Measurements from ENCODE around the gene ZNF512B. TPM values are rescaled to one million over a fixed set of nuclear protein-coding genes. Genes with fewer than 3 reads are reported as not detected.

Gene ZNF512B
- total and polyA plus RNA-seq, 3 donors from 2014 or later = 16.7 to 27.6 (median 24.5) TPM

- TF ChIP-seq CTCF (IDR thresholded peaks at IDR 0.05) = no peak
- TF ChIP-seq POLR2A (IDR thresholded peaks at IDR 0.05) = no peak
- no peak for DNase-seq
- WGBS, 2 donors = 94 to 95% methylated on average over 8 of the region's 8 CpGs
- Histone ChIP-seq H3K4me1 (no peaks in the 10 kb centered on the region), H3K4me3 (no peak overlapping the region), H3K9me3 (no peaks in the 10 kb centered on the region), H3K36me3 (ENCODE audit: low read depth, missing control alignments) (no peaks in the 10 kb centered on the region), H3K27me3 (no peaks in the 10 kb centered on the region), H3K27ac (no peak overlapping the region)
- intact Hi-C loops (cut with DNase I; ENCODE audit: low total_unique reads) = no loop called here
Observed at GRCh38 chr20:64010711-64011237, 41.0 kb upstream of the ZNF512B start.

GRCh38 chr20:64009811-64010387, 40.2 kb upstream of the ZNF512B start:
- TF ChIP-seq CTCF (IDR thresholded peaks at IDR 0.05) = no peak
- TF ChIP-seq POLR2A (IDR thresholded peaks at IDR 0.05) = no peak
- intact Hi-C loops (cut with DNase I; ENCODE audit: low total_unique reads) = no loop called here
- 93 to 94% methylated on average over 13 of the region's 13 CpGs for WGBS, 2 donors
- Histone ChIP-seq H3K9me3 (no peaks in the 10 kb centered on the region), H3K27me3 (no peaks in the 10 kb centered on the region), H3K36me3 (ENCODE audit: low read depth, missing control alignments) (no peaks in the 10 kb centered on the region), H3K4me3 (no peak overlapping the region), H3K4me1 (no peaks in the 10 kb centered on the region), H3K27ac (no peak overlapping the region)
- DNase-seq = no peak

GRCh38 chr20:64006902-64007301, 37.2 kb upstream of the ZNF512B start:
- no peak for TF ChIP-seq POLR2A (IDR thresholded peaks at IDR 0.05)
- no peak for TF ChIP-seq CTCF (IDR thresholded peaks at IDR 0.05)
- no peaks in the 10 kb centered on the region for H3K36me3 ChIP-seq (ENCODE audit: low read depth, missing control alignments)
- intact Hi-C loops (cut with DNase I; ENCODE audit: low total_unique reads) = no loop called here
- no peak overlapping the region for H3K27ac ChIP-seq
- H3K9me3 ChIP-seq = no peaks in the 10 kb centered on the region
- no peaks in the 10 kb centered on the region for H3K27me3 ChIP-seq
- no peaks in the 10 kb centered on the region for H3K4me1 ChIP-seq
- DNase-seq = no peak
- H3K4me3 ChIP-seq = no peak overlapping the region
- 93 to 94% methylated on average over 2 to 3 of the region's 3 CpGs for WGBS, 2 donors

GRCh38 chr20:64006490-64006889, 36.8 kb upstream of the ZNF512B start:
- Histone ChIP-seq H3K27ac (no peak overlapping the region), H3K4me1 (no peaks in the 10 kb centered on the region), H3K9me3 (no peaks in the 10 kb centered on the region), H3K27me3 (no peaks in the 10 kb centered on the region), H3K36me3 (ENCODE audit: low read depth, missing control alignments) (no peaks in the 10 kb centered on the region), H3K4me3 (no peak overlapping the region)
- DNase-seq = no peak
- no peak for TF ChIP-seq CTCF (IDR thresholded peaks at IDR 0.05)
- intact Hi-C loops (cut with DNase I; ENCODE audit: low total_unique reads) = no loop called here
- WGBS, 2 donors = 85 to 88% methylated on average over 9 to 10 of the region's 10 CpGs

GRCh38 chr20:64005394-64005793, 35.7 kb upstream of the ZNF512B start:
- intact Hi-C loops (cut with DNase I; ENCODE audit: low total_unique reads) = no loop called here
- Histone ChIP-seq H3K4me3 (no peak overlapping the region), H3K9me3 (no peaks in the 10 kb centered on the region), H3K36me3 (ENCODE audit: low read depth, missing control alignments) (no peaks in the 10 kb centered on the region), H3K27me3 (no peaks in the 10 kb centered on the region), H3K27ac (no peak overlapping the region), H3K4me1 (no peaks in the 10 kb centered on the region)
- TF ChIP-seq POLR2A (IDR thresholded peaks at IDR 0.05) (no peak), CTCF (IDR thresholded peaks at IDR 0.05) (no peak)
- no peak for DNase-seq
- WGBS, 2 donors = 79 to 87% methylated on average over 6 of the region's 6 CpGs
